Liver (tissue), 9 donors: ENCODE measurements around the gene VTN. TPM values are rescaled to one million over a fixed set of nuclear protein-coding genes. Genes with fewer than 3 reads are reported as not detected.

Experiments
- DNase-seq: peaks from one replicate; pipeline ENCODE4 v3.0.0-alpha.2; 2017; ENCODE audit warnings: low spot score
- H3K27ac ChIP-seq, 2 donors: one replicate each; pipeline ENCODE4 v1.7.0; 2013; ENCODE audit warnings: inconsistent platforms in 2 of 2, low read length in 2 of 2, control low read depth in 1 of 2, low read depth in 1 of 2, mild to moderate bottlenecking in 1 of 2
- H3K27me3 ChIP-seq, 4 donors: one replicate each; pipeline versions ENCODE4 v1.6.1 to v1.7.0; 2013; ENCODE audit warnings: low read length in 3 of 4, inconsistent platforms in 1 of 4, mild to moderate bottlenecking in 1 of 4, moderate library complexity in 1 of 4; ENCODE audit not compliant: control insufficient read depth in 4 of 4, insufficient read depth in 4 of 4
- H3K36me3 ChIP-seq, 4 donors: one replicate each; pipeline versions ENCODE4 v1.6.1 to v1.7.0; 2013; ENCODE audit warnings: low read length in 3 of 4, mild to moderate bottlenecking in 3 of 4, low read depth in 1 of 4, moderate library complexity in 1 of 4; ENCODE audit not compliant: control insufficient read depth in 4 of 4, insufficient read depth in 3 of 4
- H3K4me1 ChIP-seq, 4 donors: one replicate each; pipeline versions ENCODE4 v1.6.1 to v1.7.0; 2013; ENCODE audit warnings: low read length in 3 of 4, mild to moderate bottlenecking in 3 of 4, moderate library complexity in 1 of 4; ENCODE audit not compliant: control insufficient read depth in 4 of 4, insufficient read depth in 4 of 4
- H3K4me3 ChIP-seq, 3 donors: one replicate each; pipeline versions ENCODE4 v1.6.1 to v1.7.0; 2013; ENCODE audit warnings: low read length in 3 of 3, control low read depth in 1 of 3, low read depth in 1 of 3, mild to moderate bottlenecking in 1 of 3
- H3K9ac ChIP-seq, 2 donors: one replicate each; pipeline ENCODE4 v1.7.0; 2013; ENCODE audit warnings: low read length in 2 of 2, mild to moderate bottlenecking in 2 of 2, moderate library complexity in 2 of 2, control low read depth in 1 of 2, low read depth in 1 of 2
- H3K9me3 ChIP-seq, 4 donors: one replicate each; pipeline versions ENCODE4 v1.6.1 to v1.7.0; 2013; ENCODE audit warnings: low read length in 3 of 4; ENCODE audit not compliant: control insufficient read depth in 4 of 4
- ATF3 ChIP-seq: IDR thresholded peaks from 2 replicates; pipeline ENCODE4 v1.6.1; 2016; ENCODE audit warnings: antibody characterized with exemption
- CTCF ChIP-seq: fragments of 150-350 bp; IDR thresholded peaks from 2 replicates; pipeline ENCODE4 v1.5.1; 2017; ENCODE audit warnings: improper control_type of control experiment, low read depth, low read length; ENCODE audit not compliant: missing input control
- EGR1 ChIP-seq, 2 donors: IDR thresholded peaks; 2 replicates each; pipeline ENCODE4 v1.6.1; 2016 to 2018; ENCODE audit warnings: antibody characterized with exemption in 2 of 2, low read depth in 2 of 2
- FOXA1 ChIP-seq: IDR thresholded peaks from 2 replicates; pipeline ENCODE4 v1.6.1; 2016; ENCODE audit warnings: antibody characterized with exemption
- FOXA2 ChIP-seq: IDR thresholded peaks from 2 replicates; pipeline ENCODE4 v1.6.1; 2016; ENCODE audit warnings: antibody characterized with exemption
- GABPA ChIP-seq, 2 donors: IDR thresholded peaks in 1 of 2; conservative IDR thresholded peaks in 1 of 2; 2 replicates each; pipeline ENCODE4 v1.6.1; 2016; ENCODE audit warnings: antibody characterized with exemption in 2 of 2, mild to moderate bottlenecking in 1 of 2, moderate library complexity in 1 of 2
- HNF4A ChIP-seq, 2 donors: conservative IDR thresholded peaks; 2 replicates each; pipeline ENCODE4 v1.6.1; 2016; ENCODE audit warnings: antibody characterized with exemption in 2 of 2, mild to moderate bottlenecking in 2 of 2
- HNF4G ChIP-seq: IDR thresholded peaks from 2 replicates; pipeline ENCODE4 v1.6.1; 2016; ENCODE audit warnings: antibody characterized with exemption
- JUND ChIP-seq, 2 donors: IDR thresholded peaks; 2 replicates each; pipeline ENCODE4 v1.6.1; 2016; ENCODE audit warnings: antibody characterized with exemption in 2 of 2
- MAX ChIP-seq: IDR thresholded peaks from 2 replicates; pipeline ENCODE4 v1.6.1; 2016; ENCODE audit warnings: antibody characterized with exemption
- NR2F2 ChIP-seq: IDR thresholded peaks from 2 replicates; pipeline ENCODE4 v1.6.1; 2016; ENCODE audit warnings: antibody characterized with exemption
- RAD21 ChIP-seq, 2 donors: IDR thresholded peaks; 2 replicates each; pipeline ENCODE4 v1.6.1; 2016; ENCODE audit warnings: antibody characterized with exemption in 2 of 2, mild to moderate bottlenecking in 2 of 2
- RXRA ChIP-seq, 2 donors: IDR thresholded peaks; 2 replicates each; pipeline ENCODE4 v1.6.1; 2017 to 2018; ENCODE audit warnings: antibody characterized with exemption in 2 of 2, mild to moderate bottlenecking in 1 of 2
- SP1 ChIP-seq: IDR thresholded peaks from 2 replicates; pipeline ENCODE4 v1.6.1; 2018; ENCODE audit warnings: antibody characterized with exemption, mild to moderate bottlenecking
- TAF1 ChIP-seq: conservative IDR thresholded peaks from 2 replicates; pipeline ENCODE4 v1.6.1; 2016; ENCODE audit warnings: antibody characterized with exemption, mild to moderate bottlenecking
- YY1 ChIP-seq: IDR thresholded peaks from 2 replicates; pipeline ENCODE4 v1.6.1; 2016; ENCODE audit warnings: antibody characterized with exemption, mild to moderate bottlenecking
- WGBS: extraction: QIAGEN DNeasy Blood & Tissue Kit; methylation state at CpG from one replicate; pipeline ENCODE4 v1.1.7; 2013; 5-methylcytosine and 5-hydroxymethylcytosine counted together
- polyA plus RNA-seq, 2 donors: library from polyadenylated mRNA; stranded (reverse) in 1 of 2; unstranded in 1 of 2; fragments of 200-250 nt in 1 of 2; fragments of >200 nt in 1 of 2; fragmentation: Nextera tagmentation in 1 of 2; extraction: Ambion mirVana in 1 of 2; gene quantifications; one replicate each; pipeline versions ENCODE4 v1.2.1 to v1.2.3, GENCODE V29; 2013 to 2015
- total RNA-seq, 2 donors: library from RNA; depleted of rRNA; stranded (reverse); fragments of >200 nt; gene quantifications; one replicate each; pipeline ENCODE4 v1.2.3, GENCODE V29; 2014
- TF ChIP-seq, protein P1 (sequence below): IDR thresholded peaks from 2 replicates; pipeline ENCODE4 v1.6.1; 2016; ENCODE audit warnings: antibody characterized with exemption, mild to moderate bottlenecking
- TF ChIP-seq, protein P2 (sequence below): IDR thresholded peaks from 2 replicates; pipeline ENCODE4 v1.6.1; 2016; ENCODE audit warnings: antibody characterized with exemption
- donor health status: healthy.
- donor health status: healthy.
- donor health status: healthy.
- donor health status: healthy.
- donor health status: healthy.

Gene VTN
- total and polyA plus RNA-seq, 4 donors = 1,668 to 4,059 (median 3,520) TPM

DNA sequence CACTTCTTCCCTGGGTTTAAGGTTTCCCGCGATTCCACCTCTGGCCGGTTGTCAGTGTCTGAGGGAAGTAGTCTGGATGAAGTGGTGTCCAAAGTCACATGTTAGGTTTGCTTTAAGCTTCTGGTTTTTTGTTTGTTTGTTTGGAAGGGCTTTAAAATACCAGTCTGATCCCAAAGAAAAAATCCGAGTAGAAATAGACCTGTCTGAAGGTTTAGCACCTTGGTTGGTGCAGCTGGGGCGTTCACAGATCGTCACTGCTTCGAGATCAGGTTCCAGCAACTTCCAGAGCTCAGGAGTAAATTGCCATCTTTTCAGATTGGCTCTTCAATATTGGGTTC, 50.5 kb downstream of the VTN start:
- H3K9me3 ChIP-seq = no peaks in the 10 kb centered on the region
- H3K9ac ChIP-seq = peak overlapping the region; percentile 82 to 84
- under 1% methylated on average over 7 of the region's 7 CpGs for WGBS
- no peak for DNase-seq
- peak overlapping the region; percentile 83 to 89 for H3K27ac ChIP-seq
- TF ChIP-seq, protein P1, sequence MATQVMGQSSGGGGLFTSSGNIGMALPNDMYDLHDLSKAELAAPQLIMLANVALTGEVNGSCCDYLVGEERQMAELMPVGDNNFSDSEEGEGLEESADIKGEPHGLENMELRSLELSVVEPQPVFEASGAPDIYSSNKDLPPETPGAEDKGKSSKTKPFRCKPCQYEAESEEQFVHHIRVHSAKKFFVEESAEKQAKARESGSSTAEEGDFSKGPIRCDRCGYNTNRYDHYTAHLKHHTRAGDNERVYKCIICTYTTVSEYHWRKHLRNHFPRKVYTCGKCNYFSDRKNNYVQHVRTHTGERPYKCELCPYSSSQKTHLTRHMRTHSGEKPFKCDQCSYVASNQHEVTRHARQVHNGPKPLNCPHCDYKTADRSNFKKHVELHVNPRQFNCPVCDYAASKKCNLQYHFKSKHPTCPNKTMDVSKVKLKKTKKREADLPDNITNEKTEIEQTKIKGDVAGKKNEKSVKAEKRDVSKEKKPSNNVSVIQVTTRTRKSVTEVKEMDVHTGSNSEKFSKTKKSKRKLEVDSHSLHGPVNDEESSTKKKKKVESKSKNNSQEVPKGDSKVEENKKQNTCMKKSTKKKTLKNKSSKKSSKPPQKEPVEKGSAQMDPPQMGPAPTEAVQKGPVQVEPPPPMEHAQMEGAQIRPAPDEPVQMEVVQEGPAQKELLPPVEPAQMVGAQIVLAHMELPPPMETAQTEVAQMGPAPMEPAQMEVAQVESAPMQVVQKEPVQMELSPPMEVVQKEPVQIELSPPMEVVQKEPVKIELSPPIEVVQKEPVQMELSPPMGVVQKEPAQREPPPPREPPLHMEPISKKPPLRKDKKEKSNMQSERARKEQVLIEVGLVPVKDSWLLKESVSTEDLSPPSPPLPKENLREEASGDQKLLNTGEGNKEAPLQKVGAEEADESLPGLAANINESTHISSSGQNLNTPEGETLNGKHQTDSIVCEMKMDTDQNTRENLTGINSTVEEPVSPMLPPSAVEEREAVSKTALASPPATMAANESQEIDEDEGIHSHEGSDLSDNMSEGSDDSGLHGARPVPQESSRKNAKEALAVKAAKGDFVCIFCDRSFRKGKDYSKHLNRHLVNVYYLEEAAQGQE = no peak
- peak; percentile 19 for TF ChIP-seq TAF1
- no peak for TF ChIP-seq SP1
- no peak for TF ChIP-seq CTCF
- no peak for TF ChIP-seq MAX
- TF ChIP-seq FOXA2 = no peak
- TF ChIP-seq NR2F2 = no peak
- H3K4me1 ChIP-seq = peaks cover 9 to 55% (median 37%) of the 10 kb centered on the region in 4 donors
- H3K4me3 ChIP-seq = peak overlapping the region; percentile 61 to 77 (median 70)
- no peaks in the 10 kb centered on the region for H3K27me3 ChIP-seq
- H3K36me3 ChIP-seq = no peaks in the 10 kb centered on the region

- Histone ChIP-seq H3K27ac (peak within 1 kb of the TSS; percentile 83 to 89), H3K27me3 (no peaks in the 10 kb centered on the region), H3K9ac (peak within 1 kb of the TSS; percentile 82 to 84), H3K4me3 (peak within 1 kb of the TSS; percentile 61 to 77 (median 70)), H3K36me3 (no peaks in the 10 kb centered on the region), H3K4me1 (peaks cover 7 to 51% (median 33%) of the 10 kb centered on the region in 4 donors), H3K9me3 (no peaks in the 10 kb centered on the region)
- under 1% methylated on average over 72 of the region's 72 CpGs for WGBS
- peak; percentile 94 for DNase-seq
- TF ChIP-seq RXRA (IDR thresholded peaks at IDR 0.05) = peak; percentile 12 to 35
- peak; percentile 96 for TF ChIP-seq MAX
- no peak for TF ChIP-seq ATF3
- TF ChIP-seq GABPA (IDR thresholded peaks at IDR 0.05 in 1 of 2, conservative IDR thresholded peaks at IDR 0.05 in 1 of 2) = no peak
- TF ChIP-seq HNF4G = no peak
- TF ChIP-seq, protein P2, sequence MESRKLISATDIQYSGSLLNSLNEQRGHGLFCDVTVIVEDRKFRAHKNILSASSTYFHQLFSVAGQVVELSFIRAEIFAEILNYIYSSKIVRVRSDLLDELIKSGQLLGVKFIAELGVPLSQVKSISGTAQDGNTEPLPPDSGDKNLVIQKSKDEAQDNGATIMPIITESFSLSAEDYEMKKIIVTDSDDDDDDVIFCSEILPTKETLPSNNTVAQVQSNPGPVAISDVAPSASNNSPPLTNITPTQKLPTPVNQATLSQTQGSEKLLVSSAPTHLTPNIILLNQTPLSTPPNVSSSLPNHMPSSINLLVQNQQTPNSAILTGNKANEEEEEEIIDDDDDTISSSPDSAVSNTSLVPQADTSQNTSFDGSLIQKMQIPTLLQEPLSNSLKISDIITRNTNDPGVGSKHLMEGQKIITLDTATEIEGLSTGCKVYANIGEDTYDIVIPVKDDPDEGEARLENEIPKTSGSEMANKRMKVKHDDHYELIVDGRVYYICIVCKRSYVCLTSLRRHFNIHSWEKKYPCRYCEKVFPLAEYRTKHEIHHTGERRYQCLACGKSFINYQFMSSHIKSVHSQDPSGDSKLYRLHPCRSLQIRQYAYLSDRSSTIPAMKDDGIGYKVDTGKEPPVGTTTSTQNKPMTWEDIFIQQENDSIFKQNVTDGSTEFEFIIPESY = no peak
- peak in 1 of 2 donors; percentile 32 for TF ChIP-seq RAD21 (IDR thresholded peaks at IDR 0.05)
- TF ChIP-seq HNF4A (conservative IDR thresholded peaks at IDR 0.05) = peak in 1 of 2 donors; percentile 34
- TF ChIP-seq, protein P1 = peak; percentile 88
- TF ChIP-seq TAF1 = no peak
- peak; percentile 92 for TF ChIP-seq YY1
- TF ChIP-seq EGR1 (IDR thresholded peaks at IDR 0.05; ENCODE audit: low read depth in 2 of 2) = no peak
- TF ChIP-seq FOXA1 = no peak
- no peak for TF ChIP-seq JUND (IDR thresholded peaks at IDR 0.05)
- TF ChIP-seq SP1 = peak; percentile 88
- TF ChIP-seq NR2F2 = no peak
Observed at GRCh38 chr17:28318759-28319597, 51.1 kb downstream of the VTN start, which contains the start of gene TMEM97. TSS of gene TMEM97 (plus strand) at chr17:28319200. CDS start at chr17:28319240, 40 bp downstream.
